ENCODE measurements around the gene NID2. TPM values are rescaled to one million over a fixed set of nuclear protein-coding genes. Genes with fewer than 3 reads are reported as not detected.
A peak's percentile ranks its signal among the peaks of the same experiment; 100 is the strongest.

NID2 gene
- total RNA-seq, 1 experiment from 2014 or later = 3.1 TPM

GRCh38 chr14:52029881-52030280, 39.0 kb downstream of the NID2 start:
- TF ChIP-seq EZH2 (IDR thresholded peaks at IDR 0.05; ENCODE audit: low read length, unreplicated experiment) = no peak
- TF ChIP-seq EZH2phosphoT487 (IDR thresholded peaks at IDR 0.05; ENCODE audit: borderline replicate concordance, low read length) = no peak
- no peak for TF ChIP-seq CTCF (conservative IDR thresholded peaks at IDR 0.05; ENCODE audit: low read depth, low read length)

GRCh38 chr14:52026901-52027300, 42.0 kb downstream of the NID2 start:
- H2AFZ ChIP-seq (ENCODE audit: low read length) = no peak overlapping the region
- H3K27ac ChIP-seq (ENCODE audit: low read length) = no peak overlapping the region
- POLR2A ChIA-PET (ENCODE audit: unreplicated experiment) = no interaction called here

More at GRCh38 chr14:52029881-52030280, 39.0 kb downstream of the NID2 start:
- ChIA-PET POLR2A (ENCODE audit: unreplicated experiment) (no interaction called here), CTCF (no interaction called here)
- Histone ChIP-seq H3K79me2 (ENCODE audit: low read length) (no peaks in the 10 kb centered on the region), H3K4me3 (ENCODE audit: low read length) (no peak overlapping the region), H3K9me3 (ENCODE audit: low read length) (no peaks in the 10 kb centered on the region), H3K27ac (ENCODE audit: low read length) (no peak overlapping the region), H3F3A (ENCODE audit: low read length, unreplicated experiment) (no peaks in the 10 kb centered on the region), H2AFZ (ENCODE audit: low read length) (peak overlapping the region; percentile 46; the same call in 1 of the 2 replicates), H3K9ac (ENCODE audit: low read length) (no peak overlapping the region), H4K20me1 (ENCODE audit: low read length) (no peaks in the 10 kb centered on the region), H3K4me1 (ENCODE audit: insufficient read depth, low read length) (peaks cover 20% of the 10 kb centered on the region), H3K9me2 (replicated peaks; ENCODE audit: low read length) (no peaks in the 10 kb centered on the region), H3K36me3 (ENCODE audit: low read depth, low read length) (no peaks in the 10 kb centered on the region), H3K4me2 (ENCODE audit: low read length) (no peak overlapping the region), H3K27me3 (ENCODE audit: low read length) (no peaks in the 10 kb centered on the region)
- intact Hi-C loops (cut with micrococcal nuclease) = no loop called here
- ATAC-seq (no peak), DNase-seq (no peak)
- no TSS peak for BruUV-seq (replicated peaks)

More at GRCh38 chr14:52026901-52027300, 42.0 kb downstream of the NID2 start:
- no peaks in the 10 kb centered on the region for H3F3A ChIP-seq (ENCODE audit: low read length, unreplicated experiment)
- H3K79me2 ChIP-seq (ENCODE audit: low read length) = no peaks in the 10 kb centered on the region
- H3K36me3 ChIP-seq (ENCODE audit: low read depth, low read length) = no peaks in the 10 kb centered on the region
- no peak overlapping the region for H3K4me3 ChIP-seq (ENCODE audit: low read length)
- CTCF ChIA-PET = no interaction called here
- H3K9me2 ChIP-seq (replicated peaks; ENCODE audit: low read length) = no peaks in the 10 kb centered on the region
- H3K9me3 ChIP-seq (ENCODE audit: low read length) = no peaks in the 10 kb centered on the region
- intact Hi-C loops (cut with micrococcal nuclease) = no loop called here
- no TSS peak for BruUV-seq (replicated peaks)
- H4K20me1 ChIP-seq (ENCODE audit: low read length) = no peaks in the 10 kb centered on the region
- H3K9ac ChIP-seq (ENCODE audit: low read length) = no peak overlapping the region
- DNase-seq (no peak), ATAC-seq (no peak)
- no peak overlapping the region for H3K4me2 ChIP-seq (ENCODE audit: low read length)
- H3K27me3 ChIP-seq (ENCODE audit: low read length) = no peaks in the 10 kb centered on the region
- TF ChIP-seq EZH2phosphoT487 (IDR thresholded peaks at IDR 0.05; ENCODE audit: borderline replicate concordance, low read length) (no peak), EZH2 (IDR thresholded peaks at IDR 0.05; ENCODE audit: low read length, unreplicated experiment) (no peak), CTCF (conservative IDR thresholded peaks at IDR 0.05; ENCODE audit: low read depth, low read length) (no peak)
- peaks cover 27% of the 10 kb centered on the region for H3K4me1 ChIP-seq (ENCODE audit: insufficient read depth, low read length)

Data from PC-3 (cell line).